A549 (cell line): ENCODE results near the gene SCYL2. TPM values are rescaled to one million over a fixed set of nuclear protein-coding genes. Genes with fewer than 3 reads are reported as not detected.

ENCODE experiments used
- ATAC-seq, 2 experiments: fragments of 200-7000 bp in 1 of 2; fragments of >200 bp in 1 of 2; cut with Nextera tagmentation in 1 of 2; cut with Tn5 transposase in 1 of 2; 3 replicates each; pipeline versions ENCODE4 v1.8.0 to v1.9.1; 2018 to 2020; ENCODE audit warnings: mild to moderate bottlenecking in 1 of 2, moderate library complexity in 1 of 2
- CTCF ChIA-PET: fragments of 300-600 bp; sonication (Branson Sonifier 250); formaldehyde crosslinking; extraction: SDS; loops from one replicate; lab custom pipeline; 2021; ENCODE audit warnings: antibody characterized with exemption, inconsistent platforms; lab: Yijun Ruan, JAX
- POLR2A ChIA-PET: fragments of 350-600 bp; formaldehyde crosslinking; extraction: SDS; loops from one replicate; lab custom pipeline; 2021; ENCODE audit warnings: antibody characterized with exemption, inconsistent platforms; lab: Yijun Ruan, JAX
- DNase-seq, 2 experiments: peaks; one replicate each; pipeline versions ENCODE4 v3.0.0 to v3.0.0-alpha.2; 2011 to 2016; ENCODE audit warnings: low read depth in 1 of 2, low spot score in 1 of 2
- FAIRE-seq: peaks from 2 replicates; lab custom pipeline; 2011; peaks lifted over from hg19 to GRCh38; lab: Jason Lieb, UNC
- H3K27ac ChIP-seq, 2 experiments: fragments of >200 bp; sonication (Bioruptor Twin); formaldehyde crosslinking; 3 replicates each; pipeline ENCODE4 v1.5.1; 2016 to 2017
- H3K4me1 ChIP-seq: fragments of >200 bp; sonication (Bioruptor Twin); formaldehyde crosslinking; 3 replicates; pipeline ENCODE4 v1.6.1; 2016
- H3K4me2 ChIP-seq: fragments of >200 bp; sonication (Bioruptor Twin); formaldehyde crosslinking; 3 replicates; pipeline ENCODE4 v1.6.1; 2016
- H3K4me3 ChIP-seq: fragments of >200 bp; sonication (Bioruptor Twin); formaldehyde crosslinking; 3 replicates; pipeline ENCODE4 v1.5.1; 2016
- H3K9me3 ChIP-seq: fragments of >200 bp; sonication (Bioruptor Twin); formaldehyde crosslinking; 3 replicates; pipeline ENCODE4 v1.6.1; 2016
- CBX2 ChIP-seq: fragments of 200-600 bp; sonication (generic); IDR thresholded peaks from 2 replicates; pipeline ENCODE4 v1.6.1; 2016; ENCODE audit warnings: low read depth, mild to moderate bottlenecking, borderline replicate concordance
- CHD2 ChIP-seq: fragments of 150-350 bp; IDR thresholded peaks from 2 replicates; pipeline ENCODE4 v1.6.1; 2014; ENCODE audit warnings: low read length; ENCODE audit not compliant: partially characterized antibody
- FOSL2 ChIP-seq, 2 experiments: fragments of 450-650 bp in 1 of 2; fragments of >200 bp in 1 of 2; sonication (Bioruptor Twin) in 1 of 2; formaldehyde crosslinking; IDR thresholded peaks; 2 replicates each; pipeline versions ENCODE4 v1.5.0 to v1.6.1; 2016 to 2020; ENCODE audit warnings: mild to moderate bottlenecking in 1 of 2, moderate library complexity in 1 of 2
- HOXA7 ChIP-seq: fragments of 250-450 bp; sonication (Bioruptor Pico); IDR thresholded peaks from 2 replicates; pipeline ENCODE4 v1.5.0; 2020; ENCODE audit warnings: mild to moderate bottlenecking, moderate library complexity
- HOXB5 ChIP-seq: fragments of 250-450 bp; sonication (Bioruptor Pico); IDR thresholded peaks from 2 replicates; pipeline ENCODE4 v1.5.0; 2020; ENCODE audit warnings: mild to moderate bottlenecking, moderate library complexity
- JUNB ChIP-seq: fragments of >200 bp; sonication (Bioruptor Twin); formaldehyde crosslinking; IDR thresholded peaks from 2 replicates; pipeline ENCODE4 v1.6.1; 2016
- MAZ ChIP-seq: fragments of 150-350 bp; IDR thresholded peaks from 2 replicates; pipeline ENCODE4 v1.6.1; 2014; ENCODE audit warnings: antibody characterized with exemption, low read depth, low read length, borderline replicate concordance
- NFE2L2 ChIP-seq: fragments of 150-350 bp; conservative IDR thresholded peaks from 2 replicates; pipeline ENCODE4 v1.6.1; 2014; ENCODE audit warnings: low read length
- RAD21 ChIP-seq, 2 experiments: fragments of >200 bp in 1 of 2; sonication (Bioruptor Twin) in 1 of 2; formaldehyde crosslinking in 1 of 2; IDR thresholded peaks in 1 of 2; conservative IDR thresholded peaks in 1 of 2; 2 replicates in 1 of 2; 3 replicates in 1 of 2; pipeline ENCODE4 v1.6.1; 2012 to 2018; ENCODE audit warnings: inconsistent platforms in 1 of 2
- RARB ChIP-seq: fragments of 250-450 bp; sonication (Bioruptor Pico); IDR thresholded peaks from 2 replicates; pipeline ENCODE4 v1.8.0; 2021; ENCODE audit warnings: mild to moderate bottlenecking, moderate library complexity
- RCOR1 ChIP-seq: fragments of 150-350 bp; IDR thresholded peaks from 2 replicates; pipeline ENCODE4 v1.6.1; 2014; ENCODE audit warnings: antibody characterized with exemption, low read length, low read depth
- RFX5 ChIP-seq: fragments of 450-650 bp; IDR thresholded peaks from 2 replicates; pipeline ENCODE4 v1.7.1; 2014; ENCODE audit warnings: antibody characterized with exemption, mild to moderate bottlenecking, moderate library complexity
- SMC3 ChIP-seq: fragments of >200 bp; sonication (Bioruptor Twin); formaldehyde crosslinking; IDR thresholded peaks from 3 replicates; pipeline ENCODE4 v1.6.1; 2018; ENCODE audit warnings: inconsistent platforms
- SREBF2 ChIP-seq: fragments of 450-650 bp; IDR thresholded peaks from 2 replicates; pipeline ENCODE4 v1.6.1; 2014; ENCODE audit warnings: mild to moderate bottlenecking, moderate library complexity
- TFCP2L1 ChIP-seq: fragments of 250-450 bp; sonication (Bioruptor Pico); IDR thresholded peaks from 2 replicates; pipeline ENCODE4 v1.5.0; 2021; ENCODE audit warnings: mild to moderate bottlenecking
- TP53 ChIP-seq: fragments of 250-450 bp; sonication (Bioruptor Pico); IDR thresholded peaks from 2 replicates; pipeline ENCODE4 v1.5.0; 2021; ENCODE audit warnings: mild to moderate bottlenecking, moderate library complexity
- ZC3H11A ChIP-seq: fragments of 450-650 bp; IDR thresholded peaks from 2 replicates; pipeline ENCODE4 v1.6.1; 2014; ENCODE audit warnings: antibody characterized with exemption, mild to moderate bottlenecking
- ZSCAN20 ChIP-seq: fragments of 250-450 bp; sonication (Bioruptor Pico); IDR thresholded peaks from 2 replicates; pipeline ENCODE4 v1.8.0; 2022; ENCODE audit warnings: mild to moderate bottlenecking, moderate library complexity
- WGBS: methylation state at CpG from one replicate; pipeline ENCODE4 v1.1.6; 2017; ENCODE audit errors: missing lambda C conversion rate; 5-methylcytosine and 5-hydroxymethylcytosine counted together
- polyA plus RNA-seq, 4 experiments: library from polyadenylated mRNA; depleted of rRNA in 3 of 4; stranded (reverse); fragments of >200 nt; fragmentation: RNase III in 1 of 4; extraction: RNeasy Plus Mini Kit Qiagen cat#74134 plus additional on column Dnase treatment in 1 of 4; gene quantifications; 2 replicates in 3 of 4; 3 replicates in 1 of 4; pipeline ENCODE4 v1.2.3, GENCODE V29; 2011 to 2017
- TF ChIP-seq, protein P1 (sequence below): fragments of >200 bp; sonication (Bioruptor Twin); formaldehyde crosslinking; IDR thresholded peaks from 3 replicates; pipeline ENCODE4 v1.6.1; 2016
- TF ChIP-seq, protein P2 (sequence below): fragments of 150-350 bp; IDR thresholded peaks from 2 replicates; pipeline ENCODE4 v1.6.1; 2014; ENCODE audit warnings: low read depth, mild to moderate bottlenecking, low read length
- TF ChIP-seq, protein P3 (sequence below): IDR thresholded peaks from 2 replicates; pipeline ENCODE4 v1.6.1; 2012; ENCODE audit warnings: low read depth, borderline replicate concordance
- TF ChIP-seq, protein P4 (sequence below): fragments of 450-650 bp; IDR thresholded peaks from 2 replicates; pipeline ENCODE4 v1.6.1; 2014; ENCODE audit warnings: antibody characterized with exemption
- TF ChIP-seq, protein P5 (sequence below): fragments of >200 bp; sonication (Bioruptor Twin); formaldehyde crosslinking; IDR thresholded peaks from 2 replicates; pipeline ENCODE4 v1.6.1; 2016
- TF ChIP-seq, protein P6 (sequence below): fragments of 250-450 bp; sonication (Bioruptor Pico); IDR thresholded peaks from 2 replicates; pipeline ENCODE4 v1.5.0; 2020; ENCODE audit warnings: low read depth, mild to moderate bottlenecking, moderate library complexity

SCYL2 gene
- polyA plus RNA-seq, 2 of the 4 experiments (the other 2 are of a cell fraction): 21.7 to 51.7 TPM

DNA sequence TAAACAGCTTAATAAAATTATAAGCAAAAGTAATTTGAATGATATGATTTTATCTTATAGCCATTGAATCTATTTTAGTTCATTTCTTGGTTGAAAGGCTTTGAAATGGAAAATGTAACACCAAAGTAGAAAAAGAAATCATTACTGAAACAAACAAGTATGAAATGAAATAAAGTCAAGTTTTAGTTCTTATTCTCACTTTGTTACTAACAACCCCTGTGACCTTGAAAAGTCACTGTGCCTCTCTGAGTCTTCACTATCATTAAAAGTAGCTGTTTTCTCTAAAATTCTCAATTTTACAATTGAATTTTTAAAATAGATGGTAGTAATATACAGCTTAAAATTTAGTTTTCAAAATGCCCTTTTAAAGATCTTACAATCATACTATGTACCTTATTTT lies 57.5 kb downstream of the SCYL2 start (continued):
- no peak for TF ChIP-seq SREBF2

DNA sequence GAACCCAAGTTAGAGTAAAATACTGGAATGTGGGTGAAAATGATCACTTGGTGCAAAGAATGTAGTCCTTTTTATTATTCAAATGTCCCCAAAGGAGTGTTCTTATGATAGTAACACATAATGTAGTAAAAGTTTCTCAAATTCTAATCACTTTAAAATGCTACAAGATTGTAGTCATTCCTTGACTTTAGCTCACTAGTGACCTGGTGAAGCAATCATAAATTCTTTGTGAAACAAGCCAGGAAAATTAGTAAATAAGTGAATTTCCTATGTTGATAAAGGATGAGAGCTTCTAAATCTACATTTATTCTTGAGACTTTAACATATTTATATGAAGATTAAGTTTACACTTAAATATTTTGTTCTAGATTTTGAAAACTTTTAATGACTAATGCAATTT lies 59.2 kb downstream of the SCYL2 start:
- Histone ChIP-seq H3K4me1 (no peaks in the 10 kb centered on the region), H3K4me3 (no peak overlapping the region), H3K27ac (no peak overlapping the region), H3K9me3 (no peaks in the 10 kb centered on the region)
- DNase-seq (no peak), FAIRE-seq (no peak), ATAC-seq (no peak)
- ChIA-PET POLR2A (no interaction called here), CTCF (interaction anchor here (1.2 kb wide), 1 partner anchor 16 kb away, joined by 3 read pairs; no protein-coding TSS in a partner anchor)
- no peak for TF ChIP-seq ZSCAN20 (CRISPR knock-in tag)
- TF ChIP-seq HOXA7: no peak
- TF ChIP-seq TFCP2L1 (CRISPR knock-in tag): no peak
- no peak for TF ChIP-seq CHD2
- TF ChIP-seq, all 56 proteins: peak for 0
- H3K4me2 ChIP-seq: no peak overlapping the region

DNA sequence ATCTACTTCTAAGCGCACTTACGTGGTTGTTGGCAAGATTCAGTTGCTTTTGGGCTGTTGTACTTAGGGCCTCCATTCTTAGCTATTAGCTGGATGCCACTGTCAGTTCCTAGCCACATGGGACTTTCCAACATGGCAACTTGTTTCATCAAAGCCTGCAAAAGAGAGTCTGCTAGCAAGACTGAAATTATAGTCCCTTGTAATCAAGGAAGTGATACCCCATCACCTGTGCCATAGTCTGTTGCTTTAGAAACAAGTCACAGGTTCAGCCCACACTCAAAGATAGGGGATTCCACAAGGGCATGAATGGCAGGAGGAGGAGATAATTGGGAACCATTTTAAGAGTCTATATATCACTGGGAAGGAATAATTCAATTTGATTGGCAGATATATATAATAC lies 62.8 kb downstream of the SCYL2 start:
- H3K4me3 ChIP-seq: no peak overlapping the region
- no peak for ATAC-seq
- no peaks in the 10 kb centered on the region for H3K4me1 ChIP-seq
- no peak for FAIRE-seq
- CTCF ChIA-PET: no interaction called here
- no peaks in the 10 kb centered on the region for H3K9me3 ChIP-seq
- TF ChIP-seq HOXB5 (CRISPR knock-in tag) (no peak), RCOR1 (no peak), JUNB (no peak), TFCP2L1 (CRISPR knock-in tag) (no peak), HOXA7 (no peak), ZC3H11A (no peak), TP53 (CRISPR knock-in tag) (no peak), MAZ (no peak), RFX5 (no peak), ZSCAN20 (CRISPR knock-in tag) (no peak), CBX2 (no peak), NFE2L2 (no peak), SMC3 (no peak)
- TF ChIP-seq, protein P1, sequence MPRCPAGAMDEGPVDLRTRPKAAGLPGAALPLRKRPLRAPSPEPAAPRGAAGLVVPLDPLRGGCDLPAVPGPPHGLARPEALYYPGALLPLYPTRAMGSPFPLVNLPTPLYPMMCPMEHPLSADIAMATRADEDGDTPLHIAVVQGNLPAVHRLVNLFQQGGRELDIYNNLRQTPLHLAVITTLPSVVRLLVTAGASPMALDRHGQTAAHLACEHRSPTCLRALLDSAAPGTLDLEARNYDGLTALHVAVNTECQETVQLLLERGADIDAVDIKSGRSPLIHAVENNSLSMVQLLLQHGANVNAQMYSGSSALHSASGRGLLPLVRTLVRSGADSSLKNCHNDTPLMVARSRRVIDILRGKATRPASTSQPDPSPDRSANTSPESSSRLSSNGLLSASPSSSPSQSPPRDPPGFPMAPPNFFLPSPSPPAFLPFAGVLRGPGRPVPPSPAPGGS: no peak
- TF ChIP-seq, protein P2, sequence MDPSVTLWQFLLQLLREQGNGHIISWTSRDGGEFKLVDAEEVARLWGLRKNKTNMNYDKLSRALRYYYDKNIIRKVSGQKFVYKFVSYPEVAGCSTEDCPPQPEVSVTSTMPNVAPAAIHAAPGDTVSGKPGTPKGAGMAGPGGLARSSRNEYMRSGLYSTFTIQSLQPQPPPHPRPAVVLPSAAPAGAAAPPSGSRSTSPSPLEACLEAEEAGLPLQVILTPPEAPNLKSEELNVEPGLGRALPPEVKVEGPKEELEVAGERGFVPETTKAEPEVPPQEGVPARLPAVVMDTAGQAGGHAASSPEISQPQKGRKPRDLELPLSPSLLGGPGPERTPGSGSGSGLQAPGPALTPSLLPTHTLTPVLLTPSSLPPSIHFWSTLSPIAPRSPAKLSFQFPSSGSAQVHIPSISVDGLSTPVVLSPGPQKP: no peak
- TF ChIP-seq, protein P3, sequence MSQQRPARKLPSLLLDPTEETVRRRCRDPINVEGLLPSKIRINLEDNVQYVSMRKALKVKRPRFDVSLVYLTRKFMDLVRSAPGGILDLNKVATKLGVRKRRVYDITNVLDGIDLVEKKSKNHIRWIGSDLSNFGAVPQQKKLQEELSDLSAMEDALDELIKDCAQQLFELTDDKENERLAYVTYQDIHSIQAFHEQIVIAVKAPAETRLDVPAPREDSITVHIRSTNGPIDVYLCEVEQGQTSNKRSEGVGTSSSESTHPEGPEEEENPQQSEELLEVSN: no peak
- H3K27ac ChIP-seq: no peak overlapping the region
- POLR2A ChIA-PET: no interaction called here
- no peak for DNase-seq
- H3K4me2 ChIP-seq: no peak overlapping the region
- 91% methylated on average over 2 of the region's 2 CpGs for WGBS

DNA sequence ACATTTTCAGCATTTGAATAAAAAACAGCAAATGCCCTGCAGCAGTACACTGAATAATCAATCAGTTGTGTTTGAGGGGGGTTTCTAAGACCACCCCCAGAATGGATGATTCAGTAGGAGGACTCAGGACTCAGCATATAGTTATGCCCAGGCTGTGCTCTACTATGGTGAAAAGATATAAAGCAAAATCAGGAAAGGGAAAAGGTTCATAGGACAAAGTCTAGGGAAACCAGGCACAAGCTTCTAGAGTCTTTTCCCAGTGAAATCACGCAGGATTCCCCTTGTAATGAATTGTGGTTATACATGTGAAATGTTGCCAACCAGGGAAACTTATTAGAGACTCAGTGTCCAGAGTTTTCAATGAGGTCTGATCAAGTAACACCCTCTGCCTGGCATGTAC lies 64.9 kb downstream of the SCYL2 start:
- WGBS: 88% methylated on average over 1 of the region's 1 CpG
- no peak for ATAC-seq
- Histone ChIP-seq H3K9me3 (no peaks in the 10 kb centered on the region), H3K4me1 (no peaks in the 10 kb centered on the region), H3K27ac (no peak overlapping the region), H3K4me2 (no peak overlapping the region), H3K4me3 (no peak overlapping the region)
- ChIA-PET CTCF (no interaction called here), POLR2A (no interaction called here)
- TF ChIP-seq ZSCAN20 (CRISPR knock-in tag) (no peak), FOSL2 (IDR thresholded peaks at IDR 0.05) (no peak), FOSL2 (CRISPR knock-in tag; IDR thresholded peaks at IDR 0.05) (no peak), RAD21 (conservative IDR thresholded peaks at IDR 0.05 in 1 of 2, IDR thresholded peaks at IDR 0.05 in 1 of 2) (no peak), RARB (no peak), CHD2 (no peak)
- TF ChIP-seq, protein P4, sequence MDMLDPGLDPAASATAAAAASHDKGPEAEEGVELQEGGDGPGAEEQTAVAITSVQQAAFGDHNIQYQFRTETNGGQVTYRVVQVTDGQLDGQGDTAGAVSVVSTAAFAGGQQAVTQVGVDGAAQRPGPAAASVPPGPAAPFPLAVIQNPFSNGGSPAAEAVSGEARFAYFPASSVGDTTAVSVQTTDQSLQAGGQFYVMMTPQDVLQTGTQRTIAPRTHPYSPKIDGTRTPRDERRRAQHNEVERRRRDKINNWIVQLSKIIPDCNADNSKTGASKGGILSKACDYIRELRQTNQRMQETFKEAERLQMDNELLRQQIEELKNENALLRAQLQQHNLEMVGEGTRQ: no peak
- TF ChIP-seq, protein P5, sequence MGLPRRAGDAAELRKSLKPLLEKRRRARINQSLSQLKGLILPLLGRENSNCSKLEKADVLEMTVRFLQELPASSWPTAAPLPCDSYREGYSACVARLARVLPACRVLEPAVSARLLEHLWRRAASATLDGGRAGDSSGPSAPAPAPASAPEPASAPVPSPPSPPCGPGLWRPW: no peak
- TF ChIP-seq, protein P6, sequence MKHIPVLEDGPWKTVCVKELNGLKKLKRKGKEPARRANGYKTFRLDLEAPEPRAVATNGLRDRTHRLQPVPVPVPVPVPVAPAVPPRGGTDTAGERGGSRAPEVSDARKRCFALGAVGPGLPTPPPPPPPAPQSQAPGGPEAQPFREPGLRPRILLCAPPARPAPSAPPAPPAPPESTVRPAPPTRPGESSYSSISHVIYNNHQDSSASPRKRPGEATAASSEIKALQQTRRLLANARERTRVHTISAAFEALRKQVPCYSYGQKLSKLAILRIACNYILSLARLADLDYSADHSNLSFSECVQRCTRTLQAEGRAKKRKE (CRISPR knock-in tag): no peak
- FAIRE-seq: no peak
- no peak for DNase-seq
